Bronchial epithelial cell (primary cell): Measurements from ENCODE around the gene VMP1. TPM values are rescaled to one million over a fixed set of nuclear protein-coding genes. Genes with fewer than 3 reads are reported as not detected.
A peak's percentile ranks its signal among the peaks of the same experiment; 100 is the strongest.

Experiments
- DNase-seq: peaks from one replicate; pipeline ENCODE4 v3.0.0-alpha.2; 2010; ENCODE audit warnings: low read depth
- FAIRE-seq: peaks from 2 replicates; lab custom pipeline; 2011; peaks lifted over from hg19 to GRCh38; lab: Jason Lieb, UNC
- H3K27me3 ChIP-seq: 2 replicates; pipeline ENCODE4 v1.5.1; 2011; ENCODE audit warnings: low read length; ENCODE audit not compliant: control insufficient read depth, insufficient read depth
- H3K36me3 ChIP-seq: 2 replicates; pipeline ENCODE4 v1.5.1; 2011; ENCODE audit warnings: low read length; ENCODE audit not compliant: control insufficient read depth, insufficient read depth
- H3K4me3 ChIP-seq: 2 replicates; pipeline ENCODE4 v1.5.1; 2011; ENCODE audit warnings: mild to moderate bottlenecking, low read depth, low read length, control low read depth
- total RNA-seq: library from RNA; depleted of rRNA; stranded (reverse); fragments of >200 nt; gene quantifications from 2 replicates; pipeline ENCODE4 v1.2.1, GENCODE V29; 2014
- TF ChIP-seq, protein P1 (sequence below): IDR thresholded peaks from 2 replicates; pipeline ENCODE4 v1.5.1; 2011; ENCODE audit warnings: mild to moderate bottlenecking, moderate library complexity, low read length, control low read depth, inconsistent platforms; ENCODE audit not compliant: insufficient read depth, severe bottlenecking

The VMP1 gene
- total RNA-seq, 1 donor from 2014 or later: 120 TPM

DNA sequence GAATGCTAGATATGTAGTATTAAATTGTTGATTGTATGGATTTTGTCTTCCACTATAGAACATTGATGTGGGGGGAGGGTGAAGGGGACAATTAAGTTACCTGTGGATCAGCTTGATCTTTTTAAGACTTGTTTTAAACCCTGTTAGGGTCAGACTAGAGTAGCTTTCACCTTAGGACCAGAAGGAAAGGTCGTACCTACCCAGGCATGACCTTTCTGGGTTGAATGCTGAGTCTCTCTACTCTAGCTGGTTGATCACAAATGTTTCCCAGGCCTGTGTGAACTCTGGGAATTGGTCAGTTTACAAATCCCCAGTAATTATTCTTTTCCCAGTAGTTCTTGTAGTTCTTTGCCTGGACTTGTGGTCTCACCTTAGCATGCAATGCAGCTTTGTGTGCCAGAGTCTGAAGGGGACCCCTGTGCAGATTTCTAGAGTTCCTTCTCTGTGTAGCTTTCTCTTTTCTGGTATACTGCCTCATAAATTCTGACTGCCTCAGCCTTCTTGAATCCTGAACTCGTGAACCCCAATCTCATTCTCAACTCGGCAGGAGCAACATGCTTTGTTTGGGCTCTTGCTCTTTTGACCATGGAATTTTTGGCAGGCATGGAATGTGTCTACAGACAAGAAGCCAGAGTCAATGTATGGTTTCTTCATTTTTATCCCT lies 54.1 kb downstream of the VMP1 start:
- no peak overlapping the region for H3K4me3 ChIP-seq
- no peaks in the 10 kb centered on the region for H3K36me3 ChIP-seq
- FAIRE-seq: no peak
- TF ChIP-seq, protein P1, sequence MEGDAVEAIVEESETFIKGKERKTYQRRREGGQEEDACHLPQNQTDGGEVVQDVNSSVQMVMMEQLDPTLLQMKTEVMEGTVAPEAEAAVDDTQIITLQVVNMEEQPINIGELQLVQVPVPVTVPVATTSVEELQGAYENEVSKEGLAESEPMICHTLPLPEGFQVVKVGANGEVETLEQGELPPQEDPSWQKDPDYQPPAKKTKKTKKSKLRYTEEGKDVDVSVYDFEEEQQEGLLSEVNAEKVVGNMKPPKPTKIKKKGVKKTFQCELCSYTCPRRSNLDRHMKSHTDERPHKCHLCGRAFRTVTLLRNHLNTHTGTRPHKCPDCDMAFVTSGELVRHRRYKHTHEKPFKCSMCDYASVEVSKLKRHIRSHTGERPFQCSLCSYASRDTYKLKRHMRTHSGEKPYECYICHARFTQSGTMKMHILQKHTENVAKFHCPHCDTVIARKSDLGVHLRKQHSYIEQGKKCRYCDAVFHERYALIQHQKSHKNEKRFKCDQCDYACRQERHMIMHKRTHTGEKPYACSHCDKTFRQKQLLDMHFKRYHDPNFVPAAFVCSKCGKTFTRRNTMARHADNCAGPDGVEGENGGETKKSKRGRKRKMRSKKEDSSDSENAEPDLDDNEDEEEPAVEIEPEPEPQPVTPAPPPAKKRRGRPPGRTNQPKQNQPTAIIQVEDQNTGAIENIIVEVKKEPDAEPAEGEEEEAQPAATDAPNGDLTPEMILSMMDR: no peak
- no peaks in the 10 kb centered on the region for H3K27me3 ChIP-seq
- no peak for DNase-seq

DNA sequence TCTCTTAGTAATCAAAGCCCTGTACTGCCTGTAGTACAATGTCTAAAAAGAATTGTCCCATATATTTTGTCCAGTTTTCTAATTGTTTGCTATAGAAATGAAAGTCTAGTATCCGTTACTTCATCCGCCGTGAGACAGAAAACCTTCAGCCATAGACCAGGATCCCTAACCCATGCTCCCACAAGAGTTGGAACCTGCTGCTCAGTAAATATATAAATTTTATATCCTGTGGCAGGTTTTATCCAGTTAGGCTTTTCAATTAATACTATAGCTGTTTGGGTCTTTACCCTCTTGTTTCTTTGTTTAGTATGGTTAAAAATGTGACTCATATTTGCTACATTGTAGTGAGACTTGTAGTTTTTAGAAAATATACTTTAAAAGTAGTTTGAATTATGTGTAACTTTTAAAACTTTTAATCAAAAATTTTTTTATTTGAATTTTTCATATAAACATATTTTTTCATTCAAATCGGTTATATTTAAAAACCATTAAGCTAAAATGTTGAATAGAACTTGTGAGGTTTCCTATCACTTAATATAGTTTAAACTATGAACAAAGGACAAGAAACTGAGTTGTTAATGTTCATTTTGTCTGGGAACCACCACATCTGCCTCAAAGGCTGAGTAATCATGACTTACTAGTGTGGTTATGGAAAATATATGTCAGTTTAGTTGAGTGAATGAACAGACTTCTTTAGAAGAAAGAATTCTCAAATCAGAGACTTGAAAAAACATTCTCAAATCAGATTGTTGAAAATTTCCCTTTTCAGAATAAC lies 54.8 kb downstream of the VMP1 start:
- no peak for FAIRE-seq

DNA sequence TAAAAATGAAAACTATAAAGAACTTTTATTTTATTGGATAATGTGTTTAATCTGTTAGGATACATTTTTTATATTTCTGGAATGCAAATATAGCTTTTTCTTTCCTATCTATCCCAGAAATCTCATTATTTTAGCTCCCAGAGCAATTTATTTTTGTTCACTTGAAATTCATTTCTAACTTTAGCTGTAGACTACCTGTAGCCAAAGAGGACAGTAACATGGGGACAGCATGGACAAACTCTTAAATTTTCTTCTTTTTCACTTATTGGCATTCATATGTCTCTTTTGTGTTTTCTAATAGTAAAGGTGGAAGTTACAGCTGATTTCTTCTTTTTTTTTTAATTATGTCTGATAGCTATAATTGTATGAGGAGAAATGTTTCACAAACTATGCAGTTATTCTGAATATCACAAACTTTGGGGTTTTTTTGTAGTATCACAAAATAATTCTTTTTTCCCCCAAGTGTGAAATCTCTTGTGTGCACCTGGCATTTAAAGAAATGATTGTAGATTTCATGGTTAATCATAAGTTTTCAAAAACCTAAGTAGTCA lies 55.4 kb downstream of the VMP1 start:
- no peaks in the 10 kb centered on the region for H3K36me3 ChIP-seq
- TF ChIP-seq, protein P1: no peak
- FAIRE-seq: no peak
- H3K27me3 ChIP-seq: no peaks in the 10 kb centered on the region
- DNase-seq: no peak
- no peak overlapping the region for H3K4me3 ChIP-seq

More for the DNA sequence above, 54.8 kb downstream of the VMP1 start:
- DNase-seq: peak; percentile 87
- Histone ChIP-seq H3K36me3 (no peaks in the 10 kb centered on the region), H3K27me3 (no peaks in the 10 kb centered on the region), H3K4me3 (no peak overlapping the region)
- TF ChIP-seq, protein P1: no peak

DNA sequence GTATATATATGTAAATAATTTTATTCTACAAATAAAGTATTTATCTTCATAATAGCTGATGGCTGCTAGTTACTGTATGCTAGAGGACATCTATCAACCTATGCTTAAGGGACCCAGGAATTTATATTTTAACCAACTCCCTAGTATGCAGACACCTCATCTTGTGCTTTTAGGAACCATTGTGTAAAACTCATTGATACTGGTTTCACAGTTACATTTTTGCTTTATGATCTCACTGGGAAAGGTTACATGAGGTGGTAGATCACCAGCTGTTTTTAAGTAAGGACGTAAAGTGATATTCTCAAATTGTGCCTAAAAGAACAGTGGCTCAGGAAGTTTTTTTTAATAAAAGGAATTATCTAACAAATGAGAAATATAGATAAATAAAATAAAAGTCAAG lies 56.4 kb downstream of the VMP1 start:
- TF ChIP-seq, protein P1: no peak
- FAIRE-seq (no peak), DNase-seq (peak; percentile 92)
- H3K36me3 ChIP-seq: no peaks in the 10 kb centered on the region
- H3K4me3 ChIP-seq: no peak overlapping the region
- H3K27me3 ChIP-seq: no peaks in the 10 kb centered on the region

DNA sequence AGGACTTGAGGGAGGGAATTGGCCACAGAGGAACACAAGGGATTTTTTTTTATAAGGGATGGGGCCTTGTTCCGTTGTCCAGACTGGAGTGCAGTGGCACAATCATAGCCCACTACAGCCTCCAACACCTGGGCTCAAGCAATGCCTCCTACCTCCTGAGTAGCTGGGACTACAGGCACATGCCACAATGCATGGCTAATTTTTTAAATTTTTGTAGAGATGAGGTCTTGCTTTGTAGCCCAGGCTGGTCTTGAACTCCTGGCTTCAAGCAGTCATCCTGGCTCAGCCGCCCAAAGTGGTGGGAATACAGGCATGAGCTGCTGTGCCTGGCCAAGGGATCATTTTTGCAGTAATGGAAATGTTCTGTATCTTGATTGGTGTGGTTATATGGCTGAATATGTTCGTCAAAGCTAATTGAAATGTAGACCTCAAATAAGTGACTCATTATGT lies 56.9 kb downstream of the VMP1 start:
- TF ChIP-seq, protein P1: no peak
- no peaks in the 10 kb centered on the region for H3K36me3 ChIP-seq
- no peak for FAIRE-seq
- no peak for DNase-seq
- H3K27me3 ChIP-seq: no peaks in the 10 kb centered on the region
- H3K4me3 ChIP-seq: no peak overlapping the region
